ENCODE measurements around the gene AKR1A1. TPM values are rescaled to one million over a fixed set of nuclear protein-coding genes. Genes with fewer than 3 reads are reported as not detected.

AKR1A1 gene
- total RNA-seq, 1 donor from 2014 or later, result 96.3 TPM

- no peak for ATAC-seq
- DNase-seq (ENCODE audit: low spot score), result no peak
- intact Hi-C loops (cut with DNase I), result no loop called here
These were observed 3.6 kb downstream of the AKR1A1 start for GRCh38 chr1:45554198-45554597.

GRCh38 chr1:45557422-45557944, 6.9 kb downstream of the AKR1A1 start:
- intact Hi-C loops (cut with DNase I), result no loop called here
- DNase-seq (ENCODE audit: low spot score) (no peak), ATAC-seq (peak; percentile 39)

DNA sequence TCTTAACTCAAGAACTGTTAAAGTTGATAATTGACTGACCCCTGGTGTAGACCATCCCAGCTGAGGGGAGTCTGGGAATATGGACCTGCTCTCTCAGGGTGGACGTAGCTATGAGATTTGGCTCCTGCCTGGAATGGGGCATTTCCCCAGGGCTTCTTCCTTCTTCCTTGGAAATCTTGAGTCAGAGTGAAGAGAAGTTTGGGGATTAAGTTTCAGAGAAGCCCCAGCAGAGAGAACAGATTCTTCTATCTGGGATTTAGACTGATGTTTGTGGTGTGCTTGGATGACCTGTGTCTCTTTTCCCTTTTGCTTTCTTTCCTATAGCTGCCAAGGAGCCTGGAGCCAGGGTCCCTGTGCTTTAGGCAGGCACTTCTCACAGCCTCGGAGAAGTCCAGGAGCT, 13.2 kb downstream of the AKR1A1 start:
- intact Hi-C loops (cut with DNase I), result loop anchor here (10.0 kb wide), 1 partner anchor 49 kb away; no protein-coding TSS in a partner anchor
- no peak for DNase-seq (ENCODE audit: low spot score)

GRCh38 chr1:45566722-45567121, 16.1 kb downstream of the AKR1A1 start:
- ATAC-seq, result peak; percentile 57
- intact Hi-C loops (cut with DNase I), result loop anchor here (5.0 to 10.0 kb wide), 2 partner anchors 52 to 204 kb away; no protein-coding TSS in a partner anchor
- DNase-seq (ENCODE audit: low spot score), result peak; percentile 67

More for the DNA sequence above, 13.2 kb downstream of the AKR1A1 start:
- peak; percentile 69 for ATAC-seq

DNA sequence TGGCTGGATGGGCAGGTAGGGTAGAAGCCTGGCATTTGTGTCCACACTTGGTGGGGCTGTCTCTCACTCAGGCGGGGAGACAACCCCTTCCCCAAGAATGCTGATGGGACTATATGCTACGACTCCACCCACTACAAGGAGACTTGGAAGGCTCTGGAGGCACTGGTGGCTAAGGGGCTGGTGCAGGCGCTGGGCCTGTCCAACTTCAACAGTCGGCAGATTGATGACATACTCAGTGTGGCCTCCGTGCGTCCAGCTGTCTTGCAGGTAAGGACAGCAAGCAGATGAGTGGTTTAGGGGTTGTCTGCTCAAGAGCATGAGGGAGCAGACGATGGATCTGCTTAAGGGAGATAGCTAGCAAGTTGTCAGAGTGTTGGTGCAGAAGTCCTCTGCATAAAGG, 17.3 kb downstream of the AKR1A1 start:
- intact Hi-C loops (cut with DNase I), result loop anchor here (5.0 to 10.0 kb wide), 2 partner anchors 53 to 206 kb away; no protein-coding TSS in a partner anchor
- ATAC-seq (no peak), DNase-seq (ENCODE audit: low spot score) (no peak)

GRCh38 chr1:45568421-45568820, 17.8 kb downstream of the AKR1A1 start:
- intact Hi-C loops (cut with DNase I), result loop anchor here (5.0 to 10.0 kb wide), 2 partner anchors 54 to 206 kb away; no protein-coding TSS in a partner anchor
- no peak for DNase-seq (ENCODE audit: low spot score)
- ATAC-seq, result no peak

DNA sequence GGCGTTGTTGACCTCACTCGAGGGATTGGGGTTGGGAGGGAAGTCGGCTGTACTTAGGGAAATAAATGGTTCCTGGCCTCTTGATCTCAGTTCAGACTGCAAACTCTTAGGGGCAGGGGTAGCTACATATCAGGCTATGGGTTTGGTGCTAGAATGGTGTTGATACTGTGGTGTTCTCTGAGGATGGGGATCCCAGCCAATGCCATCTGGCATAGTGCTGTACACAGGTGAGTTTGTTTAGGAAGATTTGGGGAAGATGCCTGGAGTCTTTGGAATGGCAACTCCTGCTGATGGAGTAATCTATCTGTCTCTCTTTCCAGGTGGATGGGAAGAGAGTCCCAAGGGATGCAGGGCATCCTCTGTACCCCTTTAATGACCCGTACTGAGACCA, 18.9 kb downstream of the AKR1A1 start:
- ATAC-seq, result no peak

DNA sequence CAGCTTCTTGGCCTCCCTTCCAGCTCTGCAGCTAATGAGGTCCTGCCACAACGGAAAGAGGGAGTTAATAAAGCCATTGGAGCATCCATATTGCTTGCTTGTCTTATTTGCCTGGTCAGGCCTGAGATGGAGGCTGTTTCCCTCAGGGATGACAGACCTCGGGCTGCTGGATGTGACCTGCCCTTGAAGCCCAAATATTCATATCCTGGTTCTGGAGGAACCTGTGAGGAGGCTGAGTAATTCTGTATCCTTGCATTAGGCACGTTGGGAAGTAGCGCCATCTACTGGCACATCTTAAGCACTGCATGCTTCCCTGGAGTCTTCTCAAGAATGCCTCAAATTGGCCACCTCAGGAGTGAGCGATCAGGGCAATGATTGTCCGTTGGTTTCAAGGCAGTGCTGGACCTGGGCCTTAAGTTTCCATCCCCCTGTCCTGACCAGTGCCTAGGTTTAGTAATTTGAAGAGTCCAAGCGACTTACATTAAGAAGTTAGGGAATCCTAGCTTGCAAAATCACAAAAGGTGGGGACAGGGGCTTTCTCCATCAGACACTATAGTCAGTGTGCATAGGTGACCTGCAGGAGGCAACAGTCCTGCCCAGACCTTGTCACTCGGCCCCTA, 19.4 kb downstream of the AKR1A1 start:
- peak; percentile 88 for ATAC-seq
- intact Hi-C loops (cut with DNase I), result loop anchor here (5.0 to 10.0 kb wide), 2 partner anchors 55 to 208 kb away; no protein-coding TSS in a partner anchor
- DNase-seq (ENCODE audit: low spot score), result peak; percentile 84

More for the DNA sequence above, 18.9 kb downstream of the AKR1A1 start:
- no peak for DNase-seq (ENCODE audit: low spot score)
- intact Hi-C loops (cut with DNase I), result loop anchor here (5.0 to 10.0 kb wide), 2 partner anchors 55 to 207 kb away; no protein-coding TSS in a partner anchor

GRCh38 chr1:45570631-45571030, 20.0 kb downstream of the AKR1A1 start:
- DNase-seq (ENCODE audit: low spot score), result no peak

GRCh38 chr1:45573231-45573804, 22.7 kb downstream of the AKR1A1 start:
- ATAC-seq (no peak), DNase-seq (ENCODE audit: low spot score) (peak; percentile 19)
- intact Hi-C loops (cut with DNase I), result no loop called here

More at GRCh38 chr1:45570631-45571030, 20.0 kb downstream of the AKR1A1 start:
- no peak for ATAC-seq
- intact Hi-C loops (cut with DNase I), result no loop called here

- intact Hi-C loops (cut with DNase I), result no loop called here
- DNase-seq (ENCODE audit: low spot score), result peak; percentile 25
These were observed 23.5 kb downstream of the AKR1A1 start for GRCh38 chr1:45574105-45574626.

DNA sequence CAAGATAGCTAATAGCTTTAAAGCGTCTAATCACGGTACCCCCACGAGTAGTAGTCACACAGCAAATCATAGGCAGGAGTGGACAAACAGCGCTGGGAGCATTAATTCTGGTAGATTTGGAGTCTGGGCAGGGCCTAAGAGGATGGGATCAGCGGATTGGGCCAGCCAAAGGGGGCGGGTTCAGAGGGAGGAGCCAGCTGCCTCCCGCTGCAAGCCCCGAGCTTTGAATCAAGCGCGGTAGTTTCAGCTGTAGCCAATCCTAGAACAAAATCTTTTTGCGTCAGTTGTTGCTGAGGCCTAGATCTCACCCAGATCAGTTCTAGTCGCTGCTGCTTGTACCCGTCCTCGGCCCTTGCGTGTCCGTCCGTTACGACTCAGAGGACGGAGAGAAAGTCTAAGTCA, 32.6 kb downstream of the AKR1A1 start:
- peak; percentile 95 for DNase-seq (ENCODE audit: low spot score)
- intact Hi-C loops (cut with DNase I), result no loop called here
- peak; percentile 97 for ATAC-seq

More at GRCh38 chr1:45574105-45574626, 23.5 kb downstream of the AKR1A1 start:
- no peak for ATAC-seq

- ATAC-seq (peak; percentile 93), DNase-seq (ENCODE audit: low spot score) (peak; percentile 93)
- intact Hi-C loops (cut with DNase I), result no loop called here
These were observed 33.2 kb downstream of the AKR1A1 start, which contains the start of gene NASP for GRCh38 chr1:45583666-45584350. TSS of gene NASP (plus strand) at chr1:45584041. CDS start at chr1:45584147, 106 bp downstream.

DNA sequence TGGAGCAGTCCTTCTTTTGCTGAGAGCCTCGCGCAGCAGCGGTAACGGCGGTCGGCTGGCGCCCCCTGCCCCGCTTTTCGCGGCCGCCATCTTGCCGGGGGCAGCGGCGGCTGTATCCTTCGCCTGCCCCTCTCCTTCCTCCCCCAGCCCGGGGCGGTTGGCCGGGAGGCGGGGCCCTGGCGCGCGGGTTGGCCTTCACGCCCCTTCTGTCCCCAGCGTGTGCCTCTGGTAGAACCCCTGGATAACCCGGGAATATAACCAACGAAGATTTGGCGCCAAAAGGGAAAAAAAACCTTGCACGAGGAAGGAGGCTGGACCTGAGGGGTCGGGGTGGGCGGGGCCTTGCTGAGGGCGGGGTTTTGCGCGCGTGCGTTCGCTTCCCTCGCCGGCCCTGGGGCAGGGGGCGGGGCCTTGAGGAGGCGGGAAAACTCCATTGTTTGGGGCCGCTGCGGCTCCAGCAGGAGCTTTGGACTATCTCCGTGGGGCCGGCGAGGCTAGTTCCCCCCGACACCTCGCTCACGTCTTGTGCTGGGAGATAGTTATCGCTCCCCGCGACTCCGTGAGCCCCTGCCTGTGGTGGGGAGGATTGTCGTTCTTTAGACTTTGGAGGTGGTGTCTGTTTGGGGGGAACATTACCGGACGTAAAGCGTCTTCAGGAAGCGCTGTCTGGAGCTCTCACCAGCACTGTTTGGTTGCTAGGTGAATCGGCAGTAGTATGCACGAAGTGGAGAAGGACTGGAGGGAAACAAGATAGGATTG, 33.9 kb downstream of the AKR1A1 start:
- ATAC-seq (peak; percentile 79), DNase-seq (ENCODE audit: low spot score) (peak; percentile 94)
- intact Hi-C loops (cut with DNase I), result no loop called here

DNA sequence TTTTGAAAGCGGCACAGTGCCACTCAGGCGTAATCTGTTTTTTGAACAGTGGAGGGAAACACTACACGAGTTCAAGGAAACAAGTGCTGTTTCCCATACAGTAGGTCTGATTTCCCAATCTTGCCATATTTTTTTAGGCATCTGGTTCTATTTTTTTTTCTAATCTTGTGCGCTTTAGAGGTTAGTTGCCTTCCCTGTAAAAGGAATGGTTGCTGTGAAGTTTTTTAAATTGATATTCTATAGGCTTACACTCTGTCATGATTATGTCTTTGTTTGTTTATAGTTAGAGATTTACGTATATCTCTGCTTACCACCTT, 34.4 kb downstream of the AKR1A1 start:
- no peak for ATAC-seq
- DNase-seq (ENCODE audit: low spot score), result no peak
- intact Hi-C loops (cut with DNase I), result no loop called here

DNA sequence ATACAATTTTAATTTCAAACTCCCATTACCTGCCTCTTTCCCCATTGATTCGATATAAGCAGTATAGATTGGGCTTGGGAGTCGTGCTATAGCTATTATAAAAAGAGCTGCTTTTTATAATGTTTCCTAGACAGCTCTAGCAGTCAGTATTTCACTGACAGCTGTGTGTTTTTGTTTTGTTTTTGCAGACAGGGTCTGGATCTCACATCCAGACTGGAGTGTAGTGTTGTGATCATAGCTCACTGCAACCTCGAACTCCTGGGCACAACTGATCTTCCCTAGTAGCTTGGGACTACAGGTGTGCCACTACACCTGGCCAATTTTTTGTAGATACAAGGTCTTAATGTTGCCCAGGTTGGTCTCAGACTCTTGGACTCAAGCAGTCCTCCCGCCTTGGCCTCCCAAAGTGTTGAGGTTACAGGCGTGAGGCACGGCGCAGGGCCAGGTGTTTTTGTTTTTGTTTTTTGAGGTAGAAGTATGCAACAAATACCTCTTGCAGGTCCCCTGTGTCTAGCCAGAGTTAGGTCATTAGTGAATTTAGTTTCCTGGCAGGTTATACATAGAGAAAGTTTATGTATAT, 35.0 kb downstream of the AKR1A1 start:
- no peak for DNase-seq (ENCODE audit: low spot score)
- intact Hi-C loops (cut with DNase I), result no loop called here
- no peak for ATAC-seq

DNA sequence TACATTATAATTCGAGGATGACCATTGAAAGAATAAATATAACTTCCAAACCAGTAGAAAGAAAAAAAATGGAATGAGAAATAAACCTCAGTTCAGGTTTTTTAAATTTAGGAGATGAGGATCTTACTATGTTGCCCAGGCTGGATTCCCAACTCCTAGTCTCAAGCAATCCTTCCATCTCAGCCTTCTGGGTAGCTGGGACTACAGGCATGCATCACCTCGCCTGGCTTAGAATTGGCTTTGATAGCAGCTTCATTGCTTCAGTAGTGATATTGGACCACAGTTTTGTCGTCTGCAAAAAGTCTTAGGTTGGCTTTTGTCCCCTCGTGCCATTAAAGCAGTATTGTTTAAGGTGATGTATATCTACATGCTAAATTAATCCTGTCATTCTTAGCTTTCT, 36.1 kb downstream of the AKR1A1 start:
- DNase-seq (ENCODE audit: low spot score) (no peak), ATAC-seq (no peak)
- intact Hi-C loops (cut with DNase I), result no loop called here

DNA sequence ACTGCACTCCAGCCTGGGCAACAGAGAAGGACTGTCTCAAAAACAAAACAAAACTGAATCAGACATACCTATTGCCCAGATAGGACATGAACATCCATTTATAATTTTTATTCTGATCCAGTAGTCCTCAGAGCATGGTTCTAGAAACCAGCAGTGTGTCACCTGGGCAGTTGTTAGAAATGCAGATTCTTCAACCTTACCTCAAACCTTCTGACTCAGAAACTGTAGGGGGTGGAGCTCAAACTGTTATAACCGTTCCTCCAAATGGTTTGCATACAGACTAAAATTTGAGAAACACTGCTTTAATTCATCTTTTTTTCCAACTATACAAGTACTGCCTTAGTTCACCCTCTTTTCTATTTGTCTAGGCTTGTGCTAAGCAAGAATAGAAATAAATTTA, 39.2 kb downstream of the AKR1A1 start:
- intact Hi-C loops (cut with DNase I), result no loop called here
- no peak for DNase-seq (ENCODE audit: low spot score)
- ATAC-seq, result no peak
